Measurements from ENCODE around the gene AZGP1.
A peak's percentile ranks its signal among the peaks of the same experiment; 100 is the strongest.
"Not testable (repeated sequence)": the region's sequence is repeated elsewhere in the genome, so short reads cannot be mapped to it uniquely, and the experiment has no call there.

Gene AZGP1

DNA sequence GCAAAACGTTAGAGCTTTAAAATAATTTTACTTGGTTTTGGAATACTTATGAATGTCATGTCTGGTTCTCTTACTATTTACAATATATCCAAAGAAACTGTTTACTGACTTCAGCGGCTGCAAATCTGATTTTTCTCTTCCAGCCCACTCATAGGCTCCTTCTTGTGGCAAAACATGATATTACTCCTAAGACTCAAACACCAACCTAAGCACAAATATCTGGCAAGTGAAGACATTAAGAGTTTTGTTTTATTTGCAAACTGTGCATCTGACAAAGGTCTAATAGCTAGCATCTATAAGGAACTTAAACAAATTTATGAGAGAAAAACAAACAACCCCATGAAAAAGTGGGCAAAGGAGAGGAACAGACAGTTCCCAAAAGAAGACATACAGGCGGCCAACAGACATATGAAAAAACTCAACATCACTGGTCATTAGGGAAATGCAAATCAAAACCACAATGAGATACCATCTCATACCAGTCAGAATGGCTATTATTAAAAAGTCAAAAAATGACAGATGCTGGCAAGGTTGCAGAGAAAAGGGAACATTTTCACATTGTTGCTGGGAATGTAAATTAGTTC, 26.1 kb downstream of the AZGP1 start:
- DNase-seq, result no peak

DNA sequence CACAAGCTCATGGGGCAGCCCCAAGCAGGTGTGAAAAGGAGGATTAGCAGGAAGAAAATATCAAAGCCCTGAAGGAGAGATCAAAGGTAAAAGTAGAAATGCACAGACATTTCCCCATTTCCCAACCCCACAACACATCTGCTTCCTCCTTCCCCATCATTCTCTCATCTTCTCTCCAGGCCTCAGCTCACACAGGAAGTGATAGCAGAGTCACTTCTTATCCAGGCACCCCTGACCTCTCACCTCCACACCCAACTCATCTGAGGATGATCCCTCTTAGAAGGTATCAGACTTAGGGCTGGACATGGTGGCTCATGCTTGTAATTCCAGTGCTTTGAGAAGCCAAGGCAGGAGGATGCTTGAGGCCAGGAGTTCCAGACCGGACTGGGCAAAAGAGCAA, 28.2 kb downstream of the AZGP1 start:
- DNase-seq, result no peak

DNA sequence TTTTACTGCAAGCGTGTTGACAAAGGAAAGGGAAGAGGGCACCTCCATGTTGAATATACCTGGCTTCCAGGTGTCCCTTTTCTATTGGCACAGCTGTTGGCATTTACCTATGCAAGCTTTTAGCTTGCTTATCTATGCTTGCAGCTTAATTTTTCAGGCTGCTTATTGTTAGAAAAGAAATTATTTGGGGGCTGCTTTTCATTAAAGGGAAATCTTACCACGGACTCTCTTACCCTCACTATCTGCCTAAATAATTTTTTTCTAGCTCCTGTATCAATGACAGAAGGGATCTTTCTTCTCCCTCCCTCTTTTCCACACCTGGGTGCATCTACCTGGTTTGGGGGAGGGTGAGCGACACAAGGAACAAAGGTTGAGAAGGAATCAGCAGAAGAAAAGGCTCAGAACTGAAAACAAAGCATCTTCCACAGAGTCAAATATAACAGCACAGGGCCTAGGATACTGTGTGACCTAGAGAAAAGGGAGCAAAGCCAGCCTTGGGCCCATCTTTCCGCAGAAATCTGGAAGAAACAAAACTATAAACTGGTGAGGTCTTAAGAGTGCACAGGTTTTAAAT, 31.2 kb downstream of the AZGP1 start:
- no peak for DNase-seq

DNA sequence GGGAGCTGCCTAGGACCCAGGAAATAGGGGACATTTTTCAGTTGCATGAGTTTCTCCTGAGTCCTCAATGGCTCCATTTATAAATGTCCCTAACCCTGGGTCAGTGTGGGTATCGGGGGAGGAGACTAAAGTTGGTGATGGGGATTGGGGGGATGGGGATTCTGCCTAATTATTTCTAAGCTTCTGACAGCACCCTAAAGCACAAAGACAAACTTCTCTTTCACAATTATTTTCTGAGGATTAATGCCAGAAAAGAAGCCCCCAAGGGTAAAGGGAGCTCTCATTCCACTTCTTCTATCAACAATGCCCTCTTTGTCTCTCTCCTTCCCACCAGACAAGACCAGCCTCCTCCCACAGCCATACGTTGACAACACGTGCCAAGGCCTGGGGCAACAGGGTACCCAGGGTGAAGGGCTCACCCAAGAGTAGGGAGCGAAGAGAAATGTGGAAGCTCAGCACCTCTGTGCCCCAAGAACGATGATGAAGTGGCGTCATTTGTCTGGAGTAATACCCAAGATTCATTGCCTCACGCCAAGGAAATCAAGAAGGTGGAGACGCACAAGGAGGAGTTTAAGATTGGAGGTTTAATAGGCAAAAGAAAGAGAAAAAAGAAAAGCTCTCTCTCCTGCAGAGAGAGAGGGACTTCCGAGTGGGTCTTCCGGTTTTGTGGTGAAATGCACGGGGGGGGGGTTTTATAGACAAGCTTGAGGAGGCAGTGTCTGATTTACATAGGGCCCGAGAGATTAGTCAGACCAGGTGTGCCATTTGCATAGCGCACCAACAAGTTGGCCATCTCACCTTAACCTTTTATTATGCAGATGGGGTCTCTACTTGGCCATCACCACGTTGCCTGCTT, 32.0 kb downstream of the AZGP1 start:
- DNase-seq, result no peak

DNA sequence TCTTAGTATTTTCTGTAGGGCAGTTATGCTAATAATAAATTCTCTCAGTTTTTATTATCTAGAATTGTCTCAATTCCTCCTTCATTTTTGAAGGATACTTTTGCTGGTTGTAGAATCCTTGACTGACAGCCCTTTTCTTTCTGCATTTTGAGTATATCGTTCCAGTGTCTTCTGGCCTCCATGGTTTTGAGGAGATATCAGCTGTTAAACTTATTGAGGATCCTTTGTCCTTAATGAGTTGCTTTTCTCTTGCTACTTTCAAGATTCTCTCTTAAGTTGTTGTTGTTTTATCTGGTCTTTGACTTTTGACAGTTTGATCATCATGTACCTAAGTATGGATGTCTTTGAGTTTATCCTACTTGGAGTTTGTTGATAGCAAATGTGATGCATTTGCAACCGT, 37.5 kb downstream of the AZGP1 start:
- DNase-seq, result no peak

DNA sequence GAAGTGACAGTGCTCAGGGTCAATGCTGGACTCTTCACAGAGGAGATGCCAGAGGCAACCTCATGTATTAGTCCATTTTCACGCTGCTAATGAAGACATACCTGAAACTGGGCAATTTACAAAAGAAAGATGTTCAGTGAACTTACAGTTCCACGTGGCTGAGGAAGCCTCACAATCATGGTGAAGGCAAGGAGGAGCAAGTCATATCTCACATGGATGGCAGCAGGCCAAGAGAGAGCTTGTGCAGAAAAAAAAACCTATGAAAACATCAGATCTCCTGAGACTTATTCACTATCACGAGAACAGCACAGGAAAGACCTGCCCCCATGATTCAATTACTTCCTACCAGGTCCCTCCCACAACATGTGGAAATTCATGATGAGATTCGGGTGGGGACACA, 40.8 kb downstream of the AZGP1 start:
- not testable (repeated sequence) for DNase-seq

DNA sequence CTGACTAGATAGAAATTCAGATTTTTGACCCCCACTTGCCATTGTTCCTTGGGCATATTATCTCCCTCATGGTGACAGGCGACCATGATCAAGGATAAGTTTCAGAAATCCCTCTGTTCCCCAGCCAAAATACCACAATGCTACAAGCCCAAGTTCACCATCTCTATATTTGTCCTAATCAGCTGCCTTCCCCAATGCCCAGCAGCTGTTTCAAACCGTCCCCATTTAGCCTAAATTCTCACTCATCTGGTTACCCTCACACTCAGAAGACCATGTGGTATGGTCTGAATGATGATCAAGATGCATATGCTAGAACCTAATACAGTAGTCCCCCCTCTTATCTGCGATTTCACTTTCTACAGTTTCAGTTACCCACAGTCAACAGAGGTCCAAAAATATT, 45.5 kb downstream of the AZGP1 start:
- no peak for DNase-seq

DNA sequence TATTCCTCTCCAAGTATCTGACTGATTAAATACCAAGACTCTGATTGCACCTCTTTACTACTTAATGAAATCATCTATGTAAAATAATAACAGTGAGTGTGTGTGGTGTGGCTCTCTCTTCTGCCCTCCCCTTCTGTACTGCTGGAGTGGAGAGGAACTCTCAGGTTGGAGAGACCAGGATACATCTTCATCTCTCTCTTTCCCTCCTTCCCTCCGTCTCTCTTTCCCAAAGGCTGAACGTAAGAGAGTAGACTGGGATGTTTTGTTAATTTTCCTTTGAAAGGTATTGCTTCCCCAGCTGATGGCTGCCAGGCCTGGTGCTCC, 46.1 kb downstream of the AZGP1 start:
- no peak for DNase-seq

DNA sequence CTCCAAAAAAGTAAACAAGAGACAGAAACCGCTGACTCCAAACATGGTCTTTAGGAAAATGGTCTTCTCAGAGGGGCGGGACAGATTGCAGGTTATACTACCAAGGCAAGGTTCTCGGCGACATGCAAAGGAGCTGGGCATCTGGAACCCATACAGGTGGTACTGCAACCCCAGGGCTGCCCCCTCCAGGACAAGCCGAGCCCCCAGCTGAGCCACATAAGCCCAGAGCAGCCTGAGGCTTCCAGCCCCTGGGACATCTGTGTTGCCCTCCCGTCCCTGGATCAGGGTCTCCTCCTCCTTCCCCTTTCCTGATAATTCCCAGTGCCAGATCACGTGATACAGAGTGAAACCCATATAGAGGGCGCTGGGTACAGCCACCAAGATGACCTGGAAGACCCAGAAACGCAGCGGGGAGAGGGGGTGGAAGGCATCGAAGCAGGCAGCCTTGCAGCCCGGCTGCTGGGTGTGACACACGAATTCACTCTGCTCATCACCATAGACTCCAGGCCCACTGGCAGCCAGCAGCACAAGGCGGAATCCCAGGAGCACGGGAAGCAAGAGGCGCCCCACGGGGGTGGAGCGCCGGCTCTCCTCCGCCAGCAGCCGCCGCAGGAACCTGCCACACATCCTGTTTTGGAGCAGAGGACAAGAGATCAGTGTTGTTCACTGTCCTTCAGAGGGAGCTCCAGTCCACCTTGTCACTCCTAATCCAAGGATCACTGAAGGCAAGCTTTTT, 46.7 kb downstream of the AZGP1 start, which contains the start of gene GJC3:
Gene GJC3 (minus strand): TSS at position 627 of the 736 bp plus-strand sequence. CDS start 0 bp downstream, at position 627.
- no peak for DNase-seq

DNA sequence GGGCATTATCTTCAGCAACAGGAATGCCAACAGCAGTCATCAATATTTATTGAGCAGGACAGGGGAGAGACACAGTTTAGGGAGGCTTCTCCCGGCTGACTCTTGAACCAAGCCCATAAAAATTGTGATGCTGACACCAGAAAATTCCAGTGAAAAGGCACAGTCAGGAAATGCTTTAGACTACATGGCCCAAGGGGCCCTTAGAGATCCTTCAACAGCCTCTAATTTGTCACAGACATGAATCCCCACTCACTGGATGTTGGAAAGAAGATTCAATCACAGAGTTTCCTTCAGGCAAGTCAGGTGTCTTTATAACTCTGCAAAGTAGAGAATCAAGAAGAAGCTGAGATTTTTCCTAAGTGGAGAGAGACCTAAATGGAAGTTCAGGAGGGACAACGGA, 47.6 kb downstream of the AZGP1 start:
- no peak for DNase-seq

DNA sequence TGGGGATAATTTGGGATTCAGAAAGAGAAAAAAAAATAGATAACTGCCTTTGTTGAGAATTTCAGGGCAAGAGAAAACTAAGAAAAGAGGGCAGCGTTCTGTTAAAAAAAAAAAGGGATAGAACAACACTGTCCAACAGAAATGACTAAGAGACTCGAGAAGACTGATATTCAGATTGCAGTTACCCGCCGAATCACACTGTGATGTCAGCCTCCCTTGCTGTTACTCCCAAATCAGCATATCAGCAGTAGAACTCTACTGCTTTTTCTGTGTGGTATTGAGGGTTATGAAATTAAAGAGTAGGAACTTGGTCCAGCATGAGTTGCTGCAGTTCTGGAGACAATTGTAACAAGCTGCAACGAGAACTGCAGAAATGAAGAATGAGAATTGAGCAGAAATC, 48.3 kb downstream of the AZGP1 start:
- no peak for DNase-seq

DNA sequence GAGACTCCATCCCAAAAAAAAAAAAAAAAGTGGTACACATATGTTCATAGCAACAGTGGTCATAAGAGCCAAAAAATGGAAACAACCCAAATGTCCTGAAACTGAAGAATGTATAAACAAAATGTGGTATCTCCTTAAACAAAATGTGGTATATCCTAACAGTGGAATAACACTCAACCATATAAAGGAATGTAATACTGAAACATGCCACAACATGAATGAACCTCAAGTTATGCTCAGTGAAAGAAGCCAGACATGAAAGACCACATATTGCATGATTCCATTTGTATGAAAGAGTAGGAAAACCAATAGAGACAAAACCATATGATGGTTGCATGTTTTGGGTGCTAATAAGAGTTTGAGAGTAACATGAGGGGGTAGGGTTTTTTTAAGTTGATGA, 49.5 kb downstream of the AZGP1 start:
- DNase-seq, result no peak

DNA sequence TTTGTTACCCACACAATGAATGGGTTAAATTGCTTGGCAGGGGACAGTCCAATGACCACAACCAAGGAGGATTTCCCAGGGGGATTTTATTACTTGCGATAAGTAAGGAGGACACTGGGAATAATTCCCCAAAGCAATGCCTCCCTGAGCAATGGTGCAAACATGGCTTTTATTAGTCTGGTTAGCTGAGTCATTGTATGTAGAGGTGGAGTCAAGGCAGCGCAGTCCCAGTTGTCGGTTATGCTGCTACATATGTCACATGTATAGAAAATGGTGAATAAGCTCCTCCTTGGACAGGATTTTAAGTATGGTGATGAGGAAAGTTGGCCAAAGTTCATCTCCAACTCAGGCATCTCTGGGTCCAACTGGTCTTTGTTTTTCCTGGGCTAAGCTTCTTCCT, 52.6 kb downstream of the AZGP1 start:
- no peak for DNase-seq

DNA sequence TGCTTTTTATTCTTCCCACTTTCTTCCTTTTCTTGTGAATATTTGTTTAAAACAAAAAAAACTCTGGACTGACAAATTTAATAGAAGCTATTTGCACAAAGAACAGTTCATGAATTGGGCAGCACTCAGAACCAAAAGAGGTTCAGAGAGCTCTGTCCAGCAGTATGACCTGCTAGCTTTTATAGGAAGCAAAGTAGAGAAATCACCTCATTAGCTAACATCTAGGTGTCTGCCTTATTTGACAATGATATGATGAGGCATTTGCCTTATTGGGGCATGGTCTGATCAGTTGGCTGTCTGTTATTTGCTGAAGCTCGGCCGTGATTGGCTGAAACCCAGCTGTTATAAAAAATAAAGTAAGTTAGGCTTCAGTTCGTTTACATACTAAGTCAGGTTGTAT, 55.7 kb downstream of the AZGP1 start:
- no peak for DNase-seq

DNA sequence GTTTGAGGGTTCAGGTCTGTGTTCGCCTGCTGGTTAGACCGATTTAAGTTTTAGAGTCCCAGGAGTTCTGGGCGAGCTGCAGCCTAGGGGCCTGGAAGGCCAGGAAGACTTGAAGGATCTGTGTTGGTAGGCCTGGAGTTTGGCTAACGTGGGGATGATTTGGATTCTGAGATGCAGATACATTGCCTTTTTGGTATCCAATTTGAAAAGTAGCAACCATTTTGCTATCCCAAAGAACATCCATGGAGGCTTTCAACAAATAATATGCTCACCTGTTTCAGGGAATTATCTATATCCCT, 56.1 kb downstream of the AZGP1 start:
- no peak for DNase-seq

DNA sequence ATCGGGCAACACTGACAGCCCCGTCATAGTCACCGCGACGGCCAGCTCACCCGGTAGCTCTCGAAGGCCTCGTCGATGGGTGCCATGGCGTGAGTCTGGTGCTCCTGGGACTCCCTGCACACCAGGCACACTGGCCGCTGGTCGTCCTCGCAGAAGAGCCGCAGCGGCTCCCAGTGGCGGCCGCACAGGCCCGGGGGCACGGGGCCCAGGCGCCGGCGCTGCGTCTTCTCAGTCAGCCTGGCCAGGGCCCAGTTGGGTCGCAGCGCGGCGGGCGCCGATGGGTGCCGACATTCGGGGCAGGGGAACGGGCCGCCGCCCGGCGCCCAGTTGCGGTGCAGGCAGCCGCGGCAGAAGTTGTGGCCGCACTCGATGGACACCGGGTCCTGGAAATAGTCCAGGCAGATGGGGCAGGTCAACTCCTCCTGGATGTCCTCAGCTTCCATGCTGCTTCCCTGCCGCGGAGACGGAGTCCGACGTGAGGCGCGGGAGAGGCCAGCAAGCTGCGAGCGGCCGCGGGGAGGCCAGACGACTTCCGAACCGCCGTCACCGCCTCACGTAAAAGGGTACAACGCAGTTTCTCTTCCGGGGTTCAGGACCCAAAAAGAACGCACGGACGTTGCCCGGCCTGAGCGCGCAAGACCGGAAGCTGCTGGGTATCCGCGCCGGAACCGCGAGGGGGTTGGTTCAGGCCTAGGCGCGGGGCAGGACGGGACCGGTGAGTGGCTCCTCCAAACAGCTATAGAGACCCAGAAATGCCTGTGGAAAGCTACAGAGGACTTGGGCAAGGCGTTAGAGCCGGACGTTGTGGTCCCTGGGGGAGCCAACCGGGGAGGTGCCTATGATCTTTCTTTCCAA, 56.6 kb downstream of the AZGP1 start, which contains the start of gene TRIM4:
Gene TRIM4 (minus strand): TSS at position 572 of the 855 bp plus-strand sequence. CDS start 129 bp downstream, at position 443.
- DNase-seq, result peak; percentile 35

All from SIG-M5 (cell line).